Measurements from ENCODE around the gene ARSB. TPM values are rescaled to one million over a fixed set of nuclear protein-coding genes. Genes with fewer than 3 reads are reported as not detected.

The ARSB gene
- total and polyA plus RNA-seq, 2 donors (not counting 1 experiment from before 2014, with no cell fraction given) = 10.1 to 27.7 TPM

GRCh38 chr5:78766412-78766762 lies 218.7 kb downstream of the ARSB start:
- Histone ChIP-seq H4K20me1 (ENCODE audit: control insufficient read depth, extremely low read depth, insufficient read depth, low read length) (no peaks in the 10 kb centered on the region), H3K4me2 (ENCODE audit: extremely low read depth, insufficient read depth, low read length) (no peak overlapping the region), H3K79me2 (ENCODE audit: control insufficient read depth, insufficient read depth, low read length) (no peaks in the 10 kb centered on the region), H3K9ac (ENCODE audit: insufficient read depth, low read length) (no peak overlapping the region), H2AFZ (ENCODE audit: low read length) (no peak overlapping the region), H3K9me3 (ENCODE audit: control insufficient read depth, insufficient read depth, low read depth, low read length) (no peaks in the 10 kb centered on the region), H3K27me3 (ENCODE audit: control insufficient read depth, insufficient read depth, low read length) (peaks cover 26% of the 10 kb centered on the region), H3K4me3 (replicated peaks in 1 of 4; ENCODE audit: control extremely low read depth in 1 of 4, insufficient read depth in 1 of 4, low read depth in 3 of 4, low read length in 4 of 4) (no peak overlapping the region), H3K36me3 (ENCODE audit: control insufficient read depth, insufficient read depth, low read length) (no peaks in the 10 kb centered on the region), H3K4me1 (ENCODE audit: control insufficient read depth, extremely low read depth, insufficient read depth, low read length) (no peaks in the 10 kb centered on the region), H3K27ac (ENCODE audit: insufficient read depth, low read length) (no peak overlapping the region)
- TF ChIP-seq EZH2 (IDR thresholded peaks at IDR 0.05; ENCODE audit: low read length, missing control alignments) (no peak), CTCF (conservative IDR thresholded peaks at IDR 0.05 in 1 of 2, IDR thresholded peaks at IDR 0.05 in 1 of 2; ENCODE audit: low read depth in 1 of 2, low read length in 2 of 2) (no peak)
- DNase-seq (ENCODE audit: low read depth in 2 of 2) = no peak

- no peak overlapping the region for H3K4me3 ChIP-seq (replicated peaks in 1 of 4; ENCODE audit: control extremely low read depth in 1 of 4, insufficient read depth in 1 of 4, low read depth in 3 of 4, low read length in 4 of 4)
- no peaks in the 10 kb centered on the region for H4K20me1 ChIP-seq (ENCODE audit: control insufficient read depth, extremely low read depth, insufficient read depth, low read length)
- no peak for DNase-seq (ENCODE audit: low read depth in 2 of 2)
- peaks cover 28% of the 10 kb centered on the region for H3K27me3 ChIP-seq (ENCODE audit: control insufficient read depth, insufficient read depth, low read length)
- H3K4me2 ChIP-seq (ENCODE audit: extremely low read depth, insufficient read depth, low read length) = no peak overlapping the region
- no peak for TF ChIP-seq EZH2 (IDR thresholded peaks at IDR 0.05; ENCODE audit: low read length, missing control alignments)
- no peak for TF ChIP-seq CTCF (conservative IDR thresholded peaks at IDR 0.05 in 1 of 2, IDR thresholded peaks at IDR 0.05 in 1 of 2; ENCODE audit: low read depth in 1 of 2, low read length in 2 of 2)
- H3K36me3 ChIP-seq (ENCODE audit: control insufficient read depth, insufficient read depth, low read length) = no peaks in the 10 kb centered on the region
- no peak overlapping the region for H2AFZ ChIP-seq (ENCODE audit: low read length)
- H3K9me3 ChIP-seq (ENCODE audit: control insufficient read depth, insufficient read depth, low read depth, low read length) = no peaks in the 10 kb centered on the region
- no peak overlapping the region for H3K27ac ChIP-seq (ENCODE audit: insufficient read depth, low read length)
- no peaks in the 10 kb centered on the region for H3K4me1 ChIP-seq (ENCODE audit: control insufficient read depth, extremely low read depth, insufficient read depth, low read length)
- H3K9ac ChIP-seq (ENCODE audit: insufficient read depth, low read length) = no peak overlapping the region
- H3K79me2 ChIP-seq (ENCODE audit: control insufficient read depth, insufficient read depth, low read length) = no peaks in the 10 kb centered on the region
Observed at GRCh38 chr5:78765756-78766411, 219.2 kb downstream of the ARSB start.

GRCh38 chr5:78765116-78765515 lies 220.0 kb downstream of the ARSB start:
- no peak overlapping the region for H3K9ac ChIP-seq (ENCODE audit: insufficient read depth, low read length)
- H4K20me1 ChIP-seq (ENCODE audit: control insufficient read depth, extremely low read depth, insufficient read depth, low read length) = no peaks in the 10 kb centered on the region
- H3K79me2 ChIP-seq (ENCODE audit: control insufficient read depth, insufficient read depth, low read length) = no peaks in the 10 kb centered on the region
- no peaks in the 10 kb centered on the region for H3K36me3 ChIP-seq (ENCODE audit: control insufficient read depth, insufficient read depth, low read length)
- no peaks in the 10 kb centered on the region for H3K9me3 ChIP-seq (ENCODE audit: control insufficient read depth, insufficient read depth, low read depth, low read length)
- H3K4me3 ChIP-seq (replicated peaks in 1 of 4; ENCODE audit: control extremely low read depth in 1 of 4, insufficient read depth in 1 of 4, low read depth in 3 of 4, low read length in 4 of 4) = no peak overlapping the region
- DNase-seq (ENCODE audit: low read depth in 2 of 2) = no peak
- H2AFZ ChIP-seq (ENCODE audit: low read length) = no peak overlapping the region
- H3K4me2 ChIP-seq (ENCODE audit: extremely low read depth, insufficient read depth, low read length) = no peak overlapping the region
- H3K4me1 ChIP-seq (ENCODE audit: control insufficient read depth, extremely low read depth, insufficient read depth, low read length) = no peaks in the 10 kb centered on the region
- peaks cover 28% of the 10 kb centered on the region for H3K27me3 ChIP-seq (ENCODE audit: control insufficient read depth, insufficient read depth, low read length)
- H3K27ac ChIP-seq (ENCODE audit: insufficient read depth, low read length) = no peak overlapping the region
- no peak for TF ChIP-seq EZH2 (IDR thresholded peaks at IDR 0.05; ENCODE audit: low read length, missing control alignments)
- no peak for TF ChIP-seq CTCF (conservative IDR thresholded peaks at IDR 0.05 in 1 of 2, IDR thresholded peaks at IDR 0.05 in 1 of 2; ENCODE audit: low read depth in 1 of 2, low read length in 2 of 2)
